ENCODE measurements around the gene NOL7.

DNA sequence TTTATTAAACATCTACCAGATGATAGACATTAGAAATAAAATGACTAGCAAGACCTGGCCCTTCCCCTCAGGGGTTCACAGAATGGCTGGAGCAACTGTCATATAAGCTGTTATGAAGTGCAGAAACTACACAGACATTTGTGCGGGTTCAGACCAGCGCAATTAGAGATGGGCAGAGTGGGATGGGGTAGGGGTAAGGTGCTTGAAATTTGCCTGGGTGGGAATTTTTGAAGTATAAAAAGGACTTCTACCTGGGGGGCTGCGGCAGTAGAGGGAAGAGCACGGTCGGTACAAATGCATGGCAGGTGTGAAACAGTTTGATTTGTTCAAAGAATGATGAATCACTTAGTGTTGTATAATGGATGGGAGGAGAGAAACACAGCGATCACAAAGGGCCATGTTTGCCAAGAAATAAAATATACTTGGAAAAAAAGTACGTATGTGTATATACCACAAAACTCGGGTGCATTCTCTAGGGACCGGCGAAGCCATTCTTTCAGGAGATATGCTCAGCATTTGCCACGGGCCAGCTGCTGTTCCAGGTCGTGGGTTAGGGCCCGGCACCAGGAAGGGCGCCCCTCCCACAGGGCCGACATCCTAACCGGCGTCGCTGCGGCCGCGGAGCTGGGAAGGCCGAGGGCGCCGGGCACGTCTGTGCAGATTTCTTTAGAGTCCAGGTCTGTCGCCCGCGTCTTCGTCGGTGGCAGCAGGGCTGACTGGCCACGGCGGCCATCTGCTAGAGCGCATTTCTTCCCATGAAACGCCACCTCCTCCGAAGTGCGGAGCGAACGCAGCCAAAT lies 809 bp upstream of the NOL7 start:
- TF ChIP-seq, protein P1, sequence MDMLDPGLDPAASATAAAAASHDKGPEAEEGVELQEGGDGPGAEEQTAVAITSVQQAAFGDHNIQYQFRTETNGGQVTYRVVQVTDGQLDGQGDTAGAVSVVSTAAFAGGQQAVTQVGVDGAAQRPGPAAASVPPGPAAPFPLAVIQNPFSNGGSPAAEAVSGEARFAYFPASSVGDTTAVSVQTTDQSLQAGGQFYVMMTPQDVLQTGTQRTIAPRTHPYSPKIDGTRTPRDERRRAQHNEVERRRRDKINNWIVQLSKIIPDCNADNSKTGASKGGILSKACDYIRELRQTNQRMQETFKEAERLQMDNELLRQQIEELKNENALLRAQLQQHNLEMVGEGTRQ (IDR thresholded peaks at IDR 0.05; ENCODE audit: low read length) = no peak
- TF ChIP-seq CREB1 (IDR thresholded peaks at IDR 0.05) (no peak), RAD21 (IDR thresholded peaks at IDR 0.05 in 1 of 2, conservative IDR thresholded peaks at IDR 0.05 in 1 of 2; ENCODE audit: low read depth in 2 of 2, low read length in 2 of 2) (peak in 1 of 2 experiments; percentile 3; a peak in 1 of 4 replicates)
